Ammon's horn (tissue), 1 donor: ENCODE data around the gene RAPGEF6.
"Not testable (repeated sequence)": the region's sequence is repeated elsewhere in the genome, so short reads cannot be mapped to it uniquely, and the experiment has no call there.

Source experiments
- DNase-seq: peaks from one replicate; pipeline ENCODE4 v3.0.0-alpha.2; 2016; ENCODE audit warnings: low spot score

The RAPGEF6 gene

GRCh38 chr5:131634996-131635683, at the start of gene RAPGEF6:
Gene RAPGEF6 (minus strand): TSS chr5:131635229. CDS start chr5:131635030, 199 bp downstream.
- peak; percentile 99 for DNase-seq

- DNase-seq = no peak
Observed at GRCh38 chr5:131684595-131684994, 49.6 kb upstream of the RAPGEF6 start.

GRCh38 chr5:131684051-131684450, 49.0 kb upstream of the RAPGEF6 start:
- DNase-seq = no peak

- no peak for DNase-seq
Observed at GRCh38 chr5:131682826-131683225, 47.8 kb upstream of the RAPGEF6 start.

GRCh38 chr5:131682175-131682574, 47.1 kb upstream of the RAPGEF6 start:
- DNase-seq = no peak

GRCh38 chr5:131679911-131680310, 44.9 kb upstream of the RAPGEF6 start:
- no peak for DNase-seq

- DNase-seq = not testable (repeated sequence)
Observed at GRCh38 chr5:131678273-131678672, 43.2 kb upstream of the RAPGEF6 start.

GRCh38 chr5:131677115-131677514, 42.1 kb upstream of the RAPGEF6 start:
- no peak for DNase-seq

- DNase-seq = no peak
Observed at GRCh38 chr5:131672776-131673175, 37.7 kb upstream of the RAPGEF6 start.

GRCh38 chr5:131671994-131672655, 37.1 kb upstream of the RAPGEF6 start:
- peak; percentile 86 for DNase-seq

GRCh38 chr5:131671409-131671808, 36.4 kb upstream of the RAPGEF6 start:
- DNase-seq = no peak

- no peak for DNase-seq
Observed at GRCh38 chr5:131664929-131665328, 29.9 kb upstream of the RAPGEF6 start.

GRCh38 chr5:131661933-131662332, 26.9 kb upstream of the RAPGEF6 start:
- no peak for DNase-seq

- no peak for DNase-seq
Observed at GRCh38 chr5:131659841-131660240, 24.8 kb upstream of the RAPGEF6 start.

- no peak for DNase-seq
Observed at GRCh38 chr5:131659290-131659689, 24.3 kb upstream of the RAPGEF6 start.

GRCh38 chr5:131654776-131655175, 19.7 kb upstream of the RAPGEF6 start:
- no peak for DNase-seq

GRCh38 chr5:131654309-131654708, 19.3 kb upstream of the RAPGEF6 start:
- no peak for DNase-seq

- DNase-seq = no peak
Observed at GRCh38 chr5:131649161-131649560, 14.1 kb upstream of the RAPGEF6 start.

GRCh38 chr5:131647048-131647769, 12.2 kb upstream of the RAPGEF6 start:
- no peak for DNase-seq

- DNase-seq = no peak
Observed at GRCh38 chr5:131644822-131645221, 9.8 kb upstream of the RAPGEF6 start.

- no peak for DNase-seq
Observed at GRCh38 chr5:131644370-131644769, 9.3 kb upstream of the RAPGEF6 start.

- no peak for DNase-seq
Observed at GRCh38 chr5:131641494-131641893, 6.5 kb upstream of the RAPGEF6 start.
